Measurements from ENCODE around the gene PHB1.

DNA sequence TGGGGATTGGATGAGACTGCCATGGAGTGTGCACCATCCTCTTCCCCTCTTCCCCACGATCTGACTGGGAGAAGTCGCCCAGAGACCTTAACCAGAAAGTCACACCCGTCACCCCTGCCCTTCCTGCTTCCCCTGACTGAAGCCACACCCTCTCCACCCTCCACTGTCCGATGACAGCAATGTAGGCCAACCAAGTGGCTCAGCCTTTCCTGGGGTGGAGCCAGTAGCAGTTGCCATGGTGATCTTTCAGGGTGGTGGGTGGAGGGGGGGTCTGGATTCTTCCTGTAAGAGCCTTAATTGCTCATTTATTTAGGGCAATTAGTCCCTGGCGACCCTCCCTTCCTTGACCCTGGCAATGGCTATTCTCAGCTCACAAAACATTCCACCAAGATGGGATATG lies 37.5 kb upstream of the PHB1 start:
- no peak for TF ChIP-seq POLR2A (IDR thresholded peaks at IDR 0.05; ENCODE audit: low read length)
- TF ChIP-seq GATA1 (IDR thresholded peaks at IDR 0.05; ENCODE audit: low read depth, low read length) = no peak

Measured in erythroblast (primary cell).